BLaER1 treated with 17β-estradiol and CSF1 and Interleukin-3, amounts not matched to agents 10 nM and 100 nM (cell line): ENCODE measurements around the gene TMC3.

Experiments used
- H3K27ac ChIP-seq, 11 experiments: shearing (Covaris generic); formaldehyde crosslinking; 2 replicates each; pipeline ENCODE4 v1.8.1; 2022
- H3K27me3 ChIP-seq, 11 experiments: shearing (Covaris generic); formaldehyde crosslinking; 2 replicates each; pipeline ENCODE4 v1.8.1; 2022
- H3K36me3 ChIP-seq, 11 experiments: shearing (Covaris generic); formaldehyde crosslinking; 2 replicates each; pipeline ENCODE4 v1.8.1; 2022
- H3K4me1 ChIP-seq, 10 experiments: shearing (Covaris generic); formaldehyde crosslinking; 2 replicates each; pipeline ENCODE4 v1.8.1; 2022
- H3K4me2 ChIP-seq, 11 experiments: shearing (Covaris generic); formaldehyde crosslinking; 2 replicates each; pipeline ENCODE4 v1.8.1; 2022
- H3K4me3 ChIP-seq, 10 experiments: shearing (Covaris generic); formaldehyde crosslinking; 2 replicates each; pipeline ENCODE4 v1.8.1; 2022
- H3K9ac ChIP-seq, 11 experiments: shearing (Covaris generic); formaldehyde crosslinking; 2 replicates each; pipeline ENCODE4 v1.8.1; 2022
- H3K9me3 ChIP-seq, 11 experiments: shearing (Covaris generic); formaldehyde crosslinking; replicated peaks in 1 of 11; 2 replicates each; pipeline ENCODE4 v1.8.1; 2022
- H4K20me1 ChIP-seq, 11 experiments: shearing (Covaris generic); formaldehyde crosslinking; 2 replicates each; pipeline ENCODE4 v1.8.1; 2022
- Cebpa-rat ChIP-seq, 11 experiments: shearing (Covaris generic); IDR thresholded peaks; 2 replicates each; pipeline ENCODE4 v1.8.1; 2022

TMC3 gene

GRCh38 chr15:81282606-81282895, 91.5 kb downstream of the TMC3 start:
- H3K9me3 ChIP-seq: peaks cover 11 to 31% (median 13%) of the 10 kb centered on the region in 11 experiments
- no peak for TF ChIP-seq Cebpa-rat (IDR thresholded peaks at IDR 0.05)
- H3K4me2 ChIP-seq: peak overlapping the region in 5 of 11 experiments; percentile 19 to 65 (median 38); a peak in 6 of 22 replicates
- H3K9ac ChIP-seq: no peak overlapping the region
- peaks cover 55 to 66% (median 58%) of the 10 kb centered on the region in 10 experiments for H3K4me1 ChIP-seq
- H3K27me3 ChIP-seq: no peaks in the 10 kb centered on the region
- H3K36me3 ChIP-seq: peaks cover 0 to 9% (median 0%) of the 10 kb centered on the region in 11 experiments; a peak in 3 of 22 replicates
- 0 out of 22 replicates have a peak overlapping the region, but pooled peaks of 2 of the 11 experiments have one; percentile 22 to 26 for H3K27ac ChIP-seq
- H3K4me3 ChIP-seq: no peak overlapping the region
- no peaks in the 10 kb centered on the region for H4K20me1 ChIP-seq

- no peak for TF ChIP-seq Cebpa-rat (IDR thresholded peaks at IDR 0.05)
- H4K20me1 ChIP-seq: no peaks in the 10 kb centered on the region
- H3K27me3 ChIP-seq: no peaks in the 10 kb centered on the region
- peak overlapping the region; percentile 13 to 67 (median 30); a peak in 20 of 22 replicates for H3K4me2 ChIP-seq
- H3K4me3 ChIP-seq: no peak overlapping the region
- peaks cover 49 to 60% (median 52%) of the 10 kb centered on the region in 10 experiments for H3K4me1 ChIP-seq
- peak overlapping the region in 3 of 11 experiments; percentile 10 to 30 (median 26); a peak in 2 of 22 replicates for H3K27ac ChIP-seq
- H3K9ac ChIP-seq: 0 out of 22 replicates have a peak overlapping the region, but pooled peaks of 1 of the 11 experiments have one; percentile 8
- peaks cover 0 to 14% (median 0%) of the 10 kb centered on the region in 11 experiments; a peak in 4 of 22 replicates for H3K36me3 ChIP-seq
- peaks cover 17 to 31% (median 19%) of the 10 kb centered on the region in 11 experiments for H3K9me3 ChIP-seq
Measured at GRCh38 chr15:81281766-81282605, 92.0 kb downstream of the TMC3 start.

GRCh38 chr15:81281456-81281735, 92.6 kb downstream of the TMC3 start:
- no peak for TF ChIP-seq Cebpa-rat (IDR thresholded peaks at IDR 0.05)
- Histone ChIP-seq H4K20me1 (no peaks in the 10 kb centered on the region), H3K4me3 (no peak overlapping the region), H3K27me3 (no peaks in the 10 kb centered on the region), H3K4me1 (peaks cover 43 to 57% (median 47%) of the 10 kb centered on the region in 10 experiments), H3K9me3 (peaks cover 23 to 35% (median 25%) of the 10 kb centered on the region in 11 experiments), H3K27ac (peak overlapping the region in 2 of 11 experiments; percentile 13; a peak in 3 of 22 replicates), H3K4me2 (peak overlapping the region in 10 of 11 experiments; percentile 13 to 67 (median 32); a peak in 17 of 22 replicates), H3K9ac (no peak overlapping the region), H3K36me3 (peaks cover 0 to 15% (median 0%) of the 10 kb centered on the region in 11 experiments; a peak in 4 of 22 replicates)
